Activated CD8-positive, alpha-beta memory T cell treated with anti-CD3 and anti-CD28 coated beads, Interleukin-2, amount 50 U/mL, for 1 hour (primary cell): ENCODE data around the gene AMIGO2.
"Not testable (repeated sequence)": the region's sequence is repeated elsewhere in the genome, so short reads cannot be mapped to it uniquely, and the experiment has no call there.

ENCODE experiments used
- DNase-seq: peaks from one replicate; pipeline ENCODE4 v3.0.0-alpha.2; 2020; ENCODE audit errors: extremely low read depth

The AMIGO2 gene

GRCh38 chr12:47079468-47079980 is at the start of gene AMIGO2, which contains the start of gene PCED1B:
AMIGO2 (minus strand) TSS chr12:47079959; CDS start chr12:47079002, 957 bp downstream.
PCED1B (plus strand) TSS chr12:47079621; CDS start chr12:47235064, 155,443 bp downstream.
- DNase-seq = peak; percentile 42

DNA sequence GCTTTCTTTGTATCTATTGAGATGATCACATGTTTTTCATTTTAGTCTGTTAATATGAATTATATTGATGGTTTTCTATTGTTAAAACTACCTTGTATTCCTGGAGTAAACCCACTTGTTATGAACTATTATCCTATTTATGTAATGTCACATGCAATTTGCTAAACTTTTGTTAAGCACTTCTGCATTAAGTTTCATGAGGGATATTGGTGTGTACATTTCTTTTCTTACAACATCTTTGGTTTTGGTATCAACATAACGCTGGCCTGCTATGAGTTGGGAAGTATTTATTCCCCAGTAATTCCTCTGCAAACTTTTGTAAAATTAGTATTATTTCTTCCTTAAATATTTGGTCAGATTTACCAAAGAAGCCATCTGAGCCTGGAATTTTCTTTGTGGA is 46.5 kb upstream of the AMIGO2 start:
- DNase-seq = no peak

- no peak for DNase-seq
Observed at GRCh38 chr12:47124451-47124850, 44.7 kb upstream of the AMIGO2 start.

GRCh38 chr12:47123730-47124129 is 44.0 kb upstream of the AMIGO2 start:
- DNase-seq = no peak

DNA sequence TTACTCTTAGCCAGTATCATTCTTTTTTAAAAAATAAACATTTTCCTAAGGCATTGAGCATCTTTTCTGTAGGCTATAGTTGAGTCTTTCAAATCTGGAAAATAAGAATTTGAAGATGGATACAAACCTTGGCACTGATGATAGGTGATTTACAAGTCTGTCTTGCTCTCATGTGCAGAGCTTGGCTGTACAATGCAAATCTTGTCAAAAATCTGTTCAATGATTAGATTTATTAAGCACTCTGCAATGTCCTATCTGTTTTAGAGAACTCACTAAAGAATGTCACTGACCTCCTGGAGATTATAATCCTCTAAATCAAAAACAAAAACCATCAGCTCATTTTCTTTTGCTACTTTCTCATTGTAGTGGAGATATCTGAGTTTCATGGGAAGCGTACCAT is 42.8 kb upstream of the AMIGO2 start:
- DNase-seq = no peak

- DNase-seq = no peak
Observed at GRCh38 chr12:47121146-47121545, 41.4 kb upstream of the AMIGO2 start.

DNA sequence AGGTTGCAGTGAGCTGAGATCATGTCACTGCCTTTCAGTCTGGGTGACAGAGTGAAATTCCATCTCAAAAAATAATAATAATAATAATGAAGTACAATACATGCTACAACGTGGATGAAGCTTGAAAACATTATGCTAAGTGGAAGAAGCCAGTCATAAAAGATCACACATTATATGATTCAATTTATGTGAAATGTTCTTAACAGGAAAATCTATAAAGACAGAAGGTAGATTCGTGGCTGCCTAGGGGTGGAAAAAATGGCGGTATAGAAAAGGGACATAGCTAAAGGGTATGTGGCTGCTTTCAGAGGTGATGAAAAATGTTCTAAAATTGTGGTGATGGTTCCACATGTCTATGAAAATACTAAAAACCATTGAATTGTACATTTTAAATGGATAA is 41.0 kb upstream of the AMIGO2 start:
- DNase-seq = no peak

GRCh38 chr12:47117305-47117704 is 37.5 kb upstream of the AMIGO2 start:
- not testable (repeated sequence) for DNase-seq

- no peak for DNase-seq
Observed at GRCh38 chr12:47114481-47114892, 34.7 kb upstream of the AMIGO2 start.

DNA sequence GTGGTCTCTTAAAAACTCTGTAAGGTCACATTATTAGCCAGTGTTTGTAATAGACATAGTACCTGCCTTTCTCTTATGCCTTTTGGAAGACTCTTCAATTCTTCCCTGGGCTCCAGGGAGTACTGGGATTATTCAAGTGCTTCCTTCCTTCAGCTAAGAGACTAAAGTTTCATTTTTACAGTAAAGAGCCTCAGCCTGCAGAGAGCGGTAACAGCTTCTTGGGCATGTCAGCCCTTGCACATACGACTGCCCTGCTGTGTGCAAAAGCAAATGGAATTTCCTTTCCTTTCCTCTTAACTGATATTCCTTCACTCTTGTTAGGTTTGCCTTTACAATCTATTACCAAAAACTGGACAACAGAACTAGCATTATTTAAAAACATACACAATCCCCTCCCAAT is 32.9 kb upstream of the AMIGO2 start:
- DNase-seq = no peak

GRCh38 chr12:47111854-47112253 is 32.1 kb upstream of the AMIGO2 start:
- DNase-seq = no peak

- no peak for DNase-seq
Observed at GRCh38 chr12:47111392-47111778, 31.6 kb upstream of the AMIGO2 start.

GRCh38 chr12:47110718-47111391 is 31.1 kb upstream of the AMIGO2 start:
- no peak for DNase-seq

- no peak for DNase-seq
Observed at GRCh38 chr12:47110011-47110541, 30.3 kb upstream of the AMIGO2 start.

- no peak for DNase-seq
Observed at GRCh38 chr12:47107926-47108325, 28.2 kb upstream of the AMIGO2 start.

- DNase-seq = no peak
Observed at GRCh38 chr12:47107446-47107845, 27.7 kb upstream of the AMIGO2 start.

DNA sequence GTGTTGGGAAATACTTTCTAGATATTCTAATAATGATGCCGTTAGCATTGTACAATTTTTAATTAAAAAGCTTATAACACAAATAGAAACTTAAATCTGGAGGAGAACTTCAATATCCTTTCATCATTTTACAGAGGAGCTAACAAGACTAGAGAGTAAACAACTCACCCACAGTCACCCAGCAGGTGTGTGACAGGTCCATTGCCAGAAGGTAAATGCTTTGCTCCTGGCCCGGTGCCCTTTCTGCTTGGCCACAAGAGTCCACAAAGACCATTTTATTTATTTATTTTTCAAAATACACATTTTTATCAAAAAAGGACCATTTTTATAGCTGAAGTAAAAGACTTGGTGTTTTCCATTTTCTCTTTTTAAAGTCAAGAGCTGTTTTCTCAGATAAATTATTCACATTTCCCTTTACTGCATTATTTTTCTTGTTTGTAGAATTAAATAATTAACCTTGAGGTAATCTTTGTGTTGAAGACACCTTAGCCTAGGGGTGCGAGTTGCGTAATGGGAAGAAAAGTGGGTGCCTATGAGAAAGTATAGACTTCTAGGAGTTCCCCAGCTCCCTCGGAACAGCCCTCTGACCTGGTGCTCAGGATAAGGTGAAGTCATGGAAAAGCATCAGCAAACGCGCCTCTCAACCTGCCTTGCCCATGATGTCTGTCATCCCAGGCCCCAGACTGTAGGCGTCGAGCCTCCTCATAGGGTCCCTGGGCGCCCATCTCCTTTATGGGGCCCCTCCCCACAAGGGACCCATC is 26.3 kb upstream of the AMIGO2 start:
- DNase-seq = no peak

- no peak for DNase-seq
Observed at GRCh38 chr12:47102845-47103651, 23.3 kb upstream of the AMIGO2 start.

DNA sequence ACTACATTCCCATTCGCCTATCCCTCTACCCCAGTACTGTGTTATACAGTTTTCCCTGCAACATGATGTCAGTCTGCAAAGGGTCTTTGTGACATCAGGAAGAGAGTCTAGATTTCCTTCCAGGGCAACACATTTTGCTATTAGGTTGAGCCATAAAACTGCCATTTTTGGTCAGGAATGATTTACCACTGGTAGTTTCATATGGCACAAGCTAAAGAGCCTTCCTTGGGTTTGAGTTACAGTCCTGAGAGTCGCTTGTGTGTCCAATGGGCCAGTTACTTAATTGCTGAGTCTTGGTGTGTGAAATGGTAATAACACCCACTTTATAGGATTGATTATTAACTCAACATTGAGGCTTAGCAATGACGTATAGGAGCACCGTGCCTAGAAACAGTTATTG is 22.6 kb upstream of the AMIGO2 start:
- DNase-seq = no peak

GRCh38 chr12:47100160-47100559 is 20.4 kb upstream of the AMIGO2 start:
- no peak for DNase-seq

DNA sequence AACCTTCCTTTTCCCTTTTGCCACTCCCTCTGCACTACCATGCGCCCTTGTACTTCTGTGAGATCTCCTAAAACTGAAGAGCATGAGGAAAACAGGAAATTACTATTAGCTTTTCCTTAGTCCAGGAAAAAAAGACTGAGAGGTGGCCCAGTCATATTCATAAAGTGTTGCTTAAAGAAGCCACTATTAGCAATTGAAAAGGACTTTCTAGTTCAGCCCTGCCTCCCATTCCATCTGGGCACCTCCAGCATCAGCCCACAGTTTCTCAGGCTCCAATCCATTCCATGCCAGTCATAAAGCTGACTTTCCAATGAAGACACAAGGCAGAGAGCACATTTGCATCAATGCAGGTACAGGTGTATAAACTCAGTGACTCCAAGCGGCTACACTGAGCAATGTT is 19.9 kb upstream of the AMIGO2 start:
- DNase-seq = no peak

DNA sequence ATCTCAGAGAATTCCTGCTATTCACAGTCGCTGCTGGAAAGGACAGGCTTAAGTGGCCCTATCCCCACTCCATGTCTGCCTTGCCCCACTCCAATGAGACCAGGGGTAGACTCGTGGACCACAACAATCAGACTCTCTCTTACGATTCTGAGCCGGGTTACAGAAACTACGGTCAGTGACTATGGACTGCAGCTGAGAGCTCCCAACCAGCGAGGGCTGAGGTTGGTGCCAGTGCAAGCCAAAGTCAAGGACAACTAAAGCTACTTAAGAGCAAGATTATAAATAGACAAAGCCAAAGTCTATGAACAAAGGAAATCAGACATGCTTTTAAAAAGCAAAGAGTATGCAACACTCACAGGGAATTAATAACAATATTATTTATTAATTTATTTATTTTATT is 18.3 kb upstream of the AMIGO2 start:
- no peak for DNase-seq
